Ishikawa (cell line): Measurements from ENCODE around the gene TACC2.

Source experiments
- CEBPB ChIP-seq: IDR thresholded peaks from 2 replicates; pipeline ENCODE4 v1.6.1; 2012
- CREB1 ChIP-seq: IDR thresholded peaks from 2 replicates; pipeline ENCODE4 v1.6.1; 2012; ENCODE audit warnings: low read depth
- EGR1 ChIP-seq: IDR thresholded peaks from 2 replicates; pipeline ENCODE4 v1.6.1; 2012
- EP300 ChIP-seq: IDR thresholded peaks from 2 replicates; pipeline ENCODE4 v1.6.1; 2012; ENCODE audit warnings: borderline replicate concordance
- FOXM1 ChIP-seq: IDR thresholded peaks from 2 replicates; pipeline ENCODE4 v1.6.1; 2012; ENCODE audit warnings: low read depth, borderline replicate concordance
- MAX ChIP-seq: IDR thresholded peaks from 2 replicates; pipeline ENCODE4 v1.6.1; 2012
- NFIC ChIP-seq: IDR thresholded peaks from 2 replicates; pipeline ENCODE4 v1.6.1; 2012
- RAD21 ChIP-seq: IDR thresholded peaks from 2 replicates; pipeline ENCODE4 v1.6.1; 2012; ENCODE audit warnings: low read depth
- TAF1 ChIP-seq: IDR thresholded peaks from 2 replicates; pipeline ENCODE4 v1.6.1; 2012; ENCODE audit warnings: low read depth, mild to moderate bottlenecking
- TCF12 ChIP-seq: IDR thresholded peaks from 2 replicates; pipeline ENCODE4 v1.6.1; 2012; ENCODE audit warnings: low read depth
- TEAD4 ChIP-seq: IDR thresholded peaks from 2 replicates; pipeline ENCODE4 v1.6.1; 2012
- USF1 ChIP-seq: IDR thresholded peaks from 2 replicates; pipeline ENCODE4 v1.6.1; 2012
- YY1 ChIP-seq: IDR thresholded peaks from 2 replicates; pipeline ENCODE4 v1.6.1; 2012; ENCODE audit warnings: low read depth
- ZBTB7A ChIP-seq: IDR thresholded peaks from 2 replicates; pipeline ENCODE4 v1.6.1; 2012; ENCODE audit warnings: low read depth
- TF ChIP-seq, protein P1 (sequence below): IDR thresholded peaks from 2 replicates; pipeline ENCODE4 v1.6.1; 2012; ENCODE audit warnings: low read depth, mild to moderate bottlenecking

Gene TACC2

GRCh38 chr10:122279725-122280141 is 290.8 kb downstream of the TACC2 start:
- TF ChIP-seq FOXM1 (no peak), CREB1 (no peak), CEBPB (no peak), YY1 (no peak), TEAD4 (no peak), EP300 (no peak), NFIC (no peak), EGR1 (no peak), RAD21 (peak; percentile 98)

DNA sequence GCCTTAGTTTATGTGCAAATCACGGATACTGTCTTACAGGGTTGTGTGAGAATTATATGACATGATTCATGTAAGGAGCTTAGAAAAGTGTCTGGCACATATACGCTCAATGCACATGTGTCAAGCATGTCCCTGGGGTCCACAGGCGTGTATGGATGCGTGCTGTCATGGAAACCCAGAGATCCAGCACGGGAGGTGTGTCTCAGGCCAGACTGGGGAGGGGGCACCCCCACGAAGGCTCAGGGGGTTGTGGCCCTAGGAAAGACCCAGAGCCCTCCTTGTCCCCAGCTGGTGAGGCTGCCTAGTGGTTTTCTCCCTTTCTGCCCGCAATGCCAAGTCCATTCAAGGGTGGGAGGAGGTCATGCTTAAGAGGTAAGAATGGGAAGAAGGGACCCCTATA is 291.2 kb downstream of the TACC2 start:
- TF ChIP-seq CREB1 (no peak), CEBPB (no peak), EGR1 (no peak), RAD21 (no peak), TCF12 (no peak), NFIC (no peak), ZBTB7A (no peak), YY1 (no peak), TAF1 (no peak), MAX (no peak), FOXM1 (no peak), EP300 (no peak), TEAD4 (no peak), USF1 (no peak)
- TF ChIP-seq, protein P1, sequence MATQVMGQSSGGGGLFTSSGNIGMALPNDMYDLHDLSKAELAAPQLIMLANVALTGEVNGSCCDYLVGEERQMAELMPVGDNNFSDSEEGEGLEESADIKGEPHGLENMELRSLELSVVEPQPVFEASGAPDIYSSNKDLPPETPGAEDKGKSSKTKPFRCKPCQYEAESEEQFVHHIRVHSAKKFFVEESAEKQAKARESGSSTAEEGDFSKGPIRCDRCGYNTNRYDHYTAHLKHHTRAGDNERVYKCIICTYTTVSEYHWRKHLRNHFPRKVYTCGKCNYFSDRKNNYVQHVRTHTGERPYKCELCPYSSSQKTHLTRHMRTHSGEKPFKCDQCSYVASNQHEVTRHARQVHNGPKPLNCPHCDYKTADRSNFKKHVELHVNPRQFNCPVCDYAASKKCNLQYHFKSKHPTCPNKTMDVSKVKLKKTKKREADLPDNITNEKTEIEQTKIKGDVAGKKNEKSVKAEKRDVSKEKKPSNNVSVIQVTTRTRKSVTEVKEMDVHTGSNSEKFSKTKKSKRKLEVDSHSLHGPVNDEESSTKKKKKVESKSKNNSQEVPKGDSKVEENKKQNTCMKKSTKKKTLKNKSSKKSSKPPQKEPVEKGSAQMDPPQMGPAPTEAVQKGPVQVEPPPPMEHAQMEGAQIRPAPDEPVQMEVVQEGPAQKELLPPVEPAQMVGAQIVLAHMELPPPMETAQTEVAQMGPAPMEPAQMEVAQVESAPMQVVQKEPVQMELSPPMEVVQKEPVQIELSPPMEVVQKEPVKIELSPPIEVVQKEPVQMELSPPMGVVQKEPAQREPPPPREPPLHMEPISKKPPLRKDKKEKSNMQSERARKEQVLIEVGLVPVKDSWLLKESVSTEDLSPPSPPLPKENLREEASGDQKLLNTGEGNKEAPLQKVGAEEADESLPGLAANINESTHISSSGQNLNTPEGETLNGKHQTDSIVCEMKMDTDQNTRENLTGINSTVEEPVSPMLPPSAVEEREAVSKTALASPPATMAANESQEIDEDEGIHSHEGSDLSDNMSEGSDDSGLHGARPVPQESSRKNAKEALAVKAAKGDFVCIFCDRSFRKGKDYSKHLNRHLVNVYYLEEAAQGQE = no peak

DNA sequence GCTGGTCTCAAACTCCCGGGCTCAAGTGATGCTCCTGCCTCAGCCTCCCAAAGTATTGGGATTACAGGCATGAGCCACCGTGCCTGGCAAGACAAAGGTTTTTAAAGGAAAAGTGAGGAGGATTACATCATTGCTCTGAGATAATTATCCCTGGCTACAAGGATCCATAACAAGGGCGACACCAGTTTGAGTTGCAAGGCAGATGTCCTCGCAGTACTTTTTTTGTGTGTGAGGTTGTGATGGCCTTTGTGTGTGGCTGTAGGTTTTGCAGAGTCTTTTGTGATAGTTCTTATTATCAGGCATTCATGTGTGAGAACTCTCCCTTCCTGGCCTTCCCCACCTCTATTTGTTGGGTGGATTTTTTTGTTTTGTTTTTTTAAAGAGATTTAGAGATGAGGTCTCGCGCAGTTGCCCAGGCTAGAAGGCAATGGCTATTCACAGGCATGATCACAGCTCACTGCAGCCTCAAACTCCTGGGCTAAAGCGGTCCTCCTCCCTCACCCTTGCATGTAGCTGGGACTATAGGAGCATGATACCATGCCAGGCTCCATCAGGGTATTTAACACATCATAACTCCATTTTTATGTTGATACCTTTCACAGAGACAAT is 292.2 kb downstream of the TACC2 start:
- TF ChIP-seq CREB1 (no peak), TEAD4 (no peak), RAD21 (no peak), TCF12 (no peak), ZBTB7A (no peak), EP300 (no peak), CEBPB (no peak), MAX (no peak), USF1 (no peak), TAF1 (no peak), YY1 (no peak), NFIC (no peak), EGR1 (no peak)
- TF ChIP-seq, protein P1 = no peak

DNA sequence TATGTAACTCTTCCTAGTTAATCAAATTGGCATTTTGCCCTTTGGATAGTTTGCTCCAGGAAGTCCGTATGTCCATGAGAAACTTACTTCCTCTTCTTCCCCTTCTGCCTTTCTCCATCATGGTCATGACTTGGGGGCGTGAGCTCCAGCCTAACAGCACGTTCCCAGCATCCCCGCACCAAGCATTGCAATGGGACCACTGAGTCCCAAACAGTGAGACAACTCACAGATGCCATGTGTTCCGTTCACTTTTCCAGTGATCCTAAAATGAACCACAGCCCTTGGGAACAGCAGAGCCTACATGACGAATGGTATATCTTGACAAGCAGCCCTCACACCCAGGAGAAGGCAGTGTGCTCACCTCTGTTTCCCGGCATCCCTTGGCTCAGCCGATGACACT is 292.8 kb downstream of the TACC2 start:
- TF ChIP-seq FOXM1 = no peak

DNA sequence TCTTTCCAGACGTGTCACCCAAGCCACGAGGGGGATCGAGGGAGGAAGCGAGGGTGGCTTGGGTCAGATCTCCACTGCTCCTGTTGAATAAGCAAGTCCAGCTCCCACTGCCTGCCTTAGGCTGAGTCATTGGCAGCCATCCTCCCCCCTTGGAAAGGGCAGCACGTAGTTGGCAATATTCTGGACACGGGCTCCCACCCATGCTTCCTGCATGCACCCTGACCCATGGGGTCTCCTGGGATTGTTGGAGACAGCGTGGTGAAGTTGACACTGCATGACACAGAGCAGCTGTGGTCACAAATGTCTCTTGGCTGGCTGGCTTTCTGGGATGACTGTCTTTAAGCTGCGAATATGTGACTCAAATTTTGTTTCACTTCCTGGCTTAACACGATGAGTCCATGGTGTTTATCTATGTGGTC is 293.3 kb downstream of the TACC2 start:
- no peak for TF ChIP-seq YY1
- no peak for TF ChIP-seq TAF1

GRCh38 chr10:122282909-122283308 is 293.9 kb downstream of the TACC2 start:
- no peak for TF ChIP-seq CREB1
- no peak for TF ChIP-seq TEAD4
- no peak for TF ChIP-seq EP300
- no peak for TF ChIP-seq FOXM1
- TF ChIP-seq RAD21 = no peak
- no peak for TF ChIP-seq TCF12
- TF ChIP-seq NFIC = no peak
- TF ChIP-seq EGR1 = no peak
- no peak for TF ChIP-seq USF1
- TF ChIP-seq MAX = no peak
- no peak for TF ChIP-seq TAF1
- no peak for TF ChIP-seq CEBPB
- TF ChIP-seq, protein P1 = no peak
- no peak for TF ChIP-seq YY1
